Activated CD4-positive, CD25-positive, alpha-beta regulatory T cell (primary cell): Measurements from ENCODE around the gene CGNL1.

ENCODE experiments used
- DNase-seq, 4 experiments: peaks; one replicate each; lab custom pipeline; 2025; lab: John Stamatoyannopoulos, UW

CGNL1 gene

GRCh38 chr15:57354436-57355123 lies 21.7 kb upstream of the CGNL1 start:
- DNase-seq: no peak

- no peak for DNase-seq
These were observed 21.0 kb upstream of the CGNL1 start for GRCh38 chr15:57355259-57355658.

- DNase-seq: no peak
These were observed 20.1 kb upstream of the CGNL1 start for GRCh38 chr15:57356178-57356577.

GRCh38 chr15:57356636-57357035 lies 19.7 kb upstream of the CGNL1 start:
- no peak for DNase-seq

DNA sequence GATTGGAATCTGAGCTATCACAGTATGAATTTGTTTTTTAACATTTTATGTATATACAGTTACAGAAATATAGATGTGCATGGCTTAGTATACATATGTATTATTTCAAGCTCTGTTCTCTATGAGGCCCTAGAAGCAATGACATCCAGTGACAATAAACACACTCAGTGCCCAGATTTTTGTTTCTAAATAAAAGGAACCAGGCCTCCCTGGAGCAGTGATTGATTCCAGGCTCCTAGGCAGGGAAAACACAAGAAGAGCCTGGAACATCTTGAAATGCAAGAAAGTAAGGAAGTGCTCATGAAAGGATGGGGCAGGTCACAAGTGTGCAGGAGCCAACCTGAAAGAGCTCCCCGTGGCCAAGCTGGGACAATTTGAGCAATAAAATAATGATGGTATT lies 18.5 kb upstream of the CGNL1 start:
- DNase-seq: no peak

GRCh38 chr15:57358571-57358970 lies 17.7 kb upstream of the CGNL1 start:
- DNase-seq: no peak

DNA sequence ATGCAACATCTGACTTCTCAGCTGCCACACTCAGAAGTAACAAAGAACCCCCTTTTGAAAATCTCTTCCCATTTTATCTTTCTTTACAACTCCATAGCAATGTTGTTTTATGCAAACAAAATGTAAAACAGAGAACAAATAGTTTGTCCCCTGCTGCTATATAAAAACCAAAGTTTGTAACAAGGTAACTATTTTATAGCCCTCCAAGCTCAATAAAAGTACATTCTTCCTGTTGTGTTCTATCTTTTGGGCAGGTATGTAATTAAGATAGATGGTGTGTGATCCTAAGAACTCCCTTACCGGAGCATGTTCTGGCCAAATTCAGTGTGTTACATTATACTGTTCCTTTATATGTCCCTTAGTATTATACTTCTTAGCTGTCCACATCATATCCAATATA lies 12.6 kb upstream of the CGNL1 start:
- no peak for DNase-seq

DNA sequence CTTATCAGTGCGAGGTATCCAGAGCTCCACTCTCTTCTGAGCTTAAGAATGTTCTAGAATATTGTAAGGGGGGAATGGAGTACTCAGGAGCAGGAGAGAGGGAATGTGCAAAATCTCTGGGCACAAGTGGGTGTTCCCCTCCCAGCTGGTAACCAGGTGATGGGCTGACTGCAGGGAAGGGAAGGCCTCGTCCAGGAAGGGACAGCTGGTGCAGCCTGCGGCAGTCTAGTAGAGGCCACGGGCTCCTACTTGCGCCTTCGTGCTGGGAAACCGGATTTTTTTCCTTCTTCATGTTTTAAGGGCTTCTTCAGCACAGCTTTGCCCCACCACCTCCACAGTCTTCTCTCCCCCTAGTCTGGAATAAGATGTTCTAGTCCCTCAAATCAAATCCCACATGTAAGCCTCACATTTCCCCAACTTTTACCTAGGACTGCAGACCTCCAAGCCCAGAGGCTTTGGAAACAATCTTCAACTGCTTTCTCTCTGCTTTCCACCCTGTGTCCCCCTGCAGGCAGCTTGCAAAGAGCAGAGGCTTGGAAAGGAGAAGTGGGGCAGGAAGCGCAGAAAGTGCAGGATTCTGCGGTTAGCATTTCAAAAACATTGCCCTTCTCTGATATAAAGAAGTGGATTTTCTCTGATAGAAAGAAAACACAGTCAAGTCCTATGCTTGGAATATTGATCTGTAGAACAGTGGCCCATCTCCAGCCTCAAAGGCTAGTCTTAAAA lies 11.9 kb upstream of the CGNL1 start:
- no peak for DNase-seq

- no peak for DNase-seq
These were observed 8.7 kb upstream of the CGNL1 start for GRCh38 chr15:57367556-57367955.

- DNase-seq: no peak
These were observed 5.4 kb upstream of the CGNL1 start for GRCh38 chr15:57370929-57371328.

DNA sequence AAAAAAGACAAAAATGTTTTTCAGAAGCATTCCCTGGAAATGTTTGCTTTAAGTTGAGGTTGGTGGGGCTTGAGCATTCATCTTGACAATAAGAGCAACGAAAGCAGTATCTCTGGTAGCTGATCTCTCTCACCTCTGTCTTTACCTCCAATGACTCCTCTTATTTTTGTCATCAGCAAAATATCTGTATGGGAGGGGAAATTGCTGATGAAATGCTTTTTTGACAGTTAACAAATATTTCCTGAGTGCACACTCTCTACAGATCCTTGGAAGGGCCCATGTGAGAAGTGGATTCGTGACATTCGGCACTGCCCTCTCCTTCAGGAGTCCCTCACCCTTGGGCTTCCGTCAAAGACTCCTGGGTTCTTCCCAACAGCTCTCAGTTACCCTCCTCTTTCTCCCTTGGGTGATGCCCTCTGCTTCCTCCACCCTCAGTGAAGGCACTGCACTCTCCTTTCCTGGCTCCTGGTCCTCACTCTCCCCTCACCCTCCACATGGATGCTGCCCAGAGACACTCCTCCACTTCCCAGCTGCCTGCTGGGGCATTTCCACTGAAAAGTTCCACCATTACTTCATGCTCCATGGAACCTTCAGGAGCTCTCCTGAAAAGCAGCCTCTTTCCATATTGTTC lies 2.9 kb upstream of the CGNL1 start:
- no peak for DNase-seq

- DNase-seq: no peak
These were observed 2.4 kb upstream of the CGNL1 start for GRCh38 chr15:57373882-57374276.

- DNase-seq: no peak
These were observed 582 bp downstream of the CGNL1 start for GRCh38 chr15:57376696-57377477.

GRCh38 chr15:57377478-57377847 lies 1.2 kb downstream of the CGNL1 start:
- DNase-seq: no peak

DNA sequence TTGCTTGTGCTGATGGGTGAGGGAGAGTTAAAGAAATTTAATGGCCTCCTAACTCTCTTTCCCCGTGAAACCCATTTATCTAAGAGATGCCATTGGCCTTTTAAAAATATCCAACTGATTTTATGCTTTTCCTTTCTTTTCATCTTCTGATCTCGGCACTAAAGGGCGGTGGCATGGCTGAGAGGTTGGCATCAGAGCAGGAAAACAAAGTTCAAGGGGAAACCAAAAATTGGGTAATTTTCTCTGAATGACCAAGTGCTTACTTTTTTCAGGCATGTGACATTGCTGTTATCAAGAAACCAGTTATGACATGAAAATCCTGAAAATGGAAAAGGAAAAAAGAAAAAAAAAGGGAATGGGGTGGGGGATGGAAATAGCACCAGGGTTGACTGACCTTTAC lies 3.2 kb downstream of the CGNL1 start:
- no peak for DNase-seq

GRCh38 chr15:57380854-57381253 lies 4.5 kb downstream of the CGNL1 start:
- no peak for DNase-seq

GRCh38 chr15:57382215-57382614 lies 5.9 kb downstream of the CGNL1 start:
- no peak for DNase-seq

GRCh38 chr15:57382969-57383368 lies 6.7 kb downstream of the CGNL1 start:
- no peak for DNase-seq

GRCh38 chr15:57384024-57384423 lies 7.7 kb downstream of the CGNL1 start:
- DNase-seq: no peak

- DNase-seq: no peak
These were observed 8.5 kb downstream of the CGNL1 start for GRCh38 chr15:57384816-57385215.

- no peak for DNase-seq
These were observed 9.7 kb downstream of the CGNL1 start for GRCh38 chr15:57385923-57386390.

DNA sequence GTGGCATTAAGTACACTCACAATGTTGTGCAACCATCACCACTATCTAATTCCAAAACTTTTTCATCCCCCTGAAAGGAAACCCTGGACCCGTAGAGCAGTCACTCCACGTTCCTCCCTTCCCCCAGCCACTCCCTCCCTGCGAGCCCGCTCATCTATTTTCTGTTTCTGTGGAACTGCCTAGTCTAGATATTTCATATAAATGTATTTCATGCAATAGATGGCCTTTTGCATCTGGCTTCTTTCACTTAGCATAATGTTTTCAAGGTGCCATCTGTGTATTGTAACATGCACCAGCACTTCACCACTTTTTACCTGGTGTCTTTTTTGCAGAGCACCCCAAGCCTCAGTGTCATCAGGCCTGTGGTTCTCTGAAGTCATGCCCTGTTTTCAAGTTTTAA lies 10.7 kb downstream of the CGNL1 start:
- DNase-seq: no peak
